ENCODE data around the gene CNNM1.

Gene CNNM1

GRCh38 chr10:99406149-99406548 lies 77.0 kb downstream of the CNNM1 start:
- no peak for DNase-seq (ENCODE audit: low read depth)
- TF ChIP-seq, protein P1, sequence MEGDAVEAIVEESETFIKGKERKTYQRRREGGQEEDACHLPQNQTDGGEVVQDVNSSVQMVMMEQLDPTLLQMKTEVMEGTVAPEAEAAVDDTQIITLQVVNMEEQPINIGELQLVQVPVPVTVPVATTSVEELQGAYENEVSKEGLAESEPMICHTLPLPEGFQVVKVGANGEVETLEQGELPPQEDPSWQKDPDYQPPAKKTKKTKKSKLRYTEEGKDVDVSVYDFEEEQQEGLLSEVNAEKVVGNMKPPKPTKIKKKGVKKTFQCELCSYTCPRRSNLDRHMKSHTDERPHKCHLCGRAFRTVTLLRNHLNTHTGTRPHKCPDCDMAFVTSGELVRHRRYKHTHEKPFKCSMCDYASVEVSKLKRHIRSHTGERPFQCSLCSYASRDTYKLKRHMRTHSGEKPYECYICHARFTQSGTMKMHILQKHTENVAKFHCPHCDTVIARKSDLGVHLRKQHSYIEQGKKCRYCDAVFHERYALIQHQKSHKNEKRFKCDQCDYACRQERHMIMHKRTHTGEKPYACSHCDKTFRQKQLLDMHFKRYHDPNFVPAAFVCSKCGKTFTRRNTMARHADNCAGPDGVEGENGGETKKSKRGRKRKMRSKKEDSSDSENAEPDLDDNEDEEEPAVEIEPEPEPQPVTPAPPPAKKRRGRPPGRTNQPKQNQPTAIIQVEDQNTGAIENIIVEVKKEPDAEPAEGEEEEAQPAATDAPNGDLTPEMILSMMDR (IDR thresholded peaks at IDR 0.05; ENCODE audit: low read length, missing control alignments) = no peak
- H3K4me3 ChIP-seq (replicated peaks; ENCODE audit: low read depth, low read length) = no peak overlapping the region

GRCh38 chr10:99410146-99410545 lies 81.0 kb downstream of the CNNM1 start:
- H3K4me3 ChIP-seq (replicated peaks; ENCODE audit: low read depth, low read length) = no peak overlapping the region
- TF ChIP-seq, protein P1 (IDR thresholded peaks at IDR 0.05; ENCODE audit: low read length, missing control alignments) = no peak
- no peak for DNase-seq (ENCODE audit: low read depth)

- H3K4me3 ChIP-seq (replicated peaks; ENCODE audit: low read depth, low read length) = no peak overlapping the region
- TF ChIP-seq, protein P1 (IDR thresholded peaks at IDR 0.05; ENCODE audit: low read length, missing control alignments) = no peak
- no peak for DNase-seq (ENCODE audit: low read depth)
Measured at GRCh38 chr10:99410876-99411275, 81.7 kb downstream of the CNNM1 start.

- TF ChIP-seq, protein P1 (IDR thresholded peaks at IDR 0.05; ENCODE audit: low read length, missing control alignments) = no peak
- DNase-seq (ENCODE audit: low read depth) = no peak
- H3K4me3 ChIP-seq (replicated peaks; ENCODE audit: low read depth, low read length) = no peak overlapping the region
Measured at GRCh38 chr10:99411546-99411945, 82.4 kb downstream of the CNNM1 start.

- no peak overlapping the region for H3K4me3 ChIP-seq (replicated peaks; ENCODE audit: low read depth, low read length)
- DNase-seq (ENCODE audit: low read depth) = no peak
- TF ChIP-seq, protein P1 (IDR thresholded peaks at IDR 0.05; ENCODE audit: low read length, missing control alignments) = no peak
Measured at GRCh38 chr10:99412099-99412498, 82.9 kb downstream of the CNNM1 start.

- no peak overlapping the region for H3K4me3 ChIP-seq (replicated peaks; ENCODE audit: low read depth, low read length)
- no peak for DNase-seq (ENCODE audit: low read depth)
- TF ChIP-seq, protein P1 (IDR thresholded peaks at IDR 0.05; ENCODE audit: low read length, missing control alignments) = no peak
Measured at GRCh38 chr10:99418910-99419624, 89.9 kb downstream of the CNNM1 start.

DNA sequence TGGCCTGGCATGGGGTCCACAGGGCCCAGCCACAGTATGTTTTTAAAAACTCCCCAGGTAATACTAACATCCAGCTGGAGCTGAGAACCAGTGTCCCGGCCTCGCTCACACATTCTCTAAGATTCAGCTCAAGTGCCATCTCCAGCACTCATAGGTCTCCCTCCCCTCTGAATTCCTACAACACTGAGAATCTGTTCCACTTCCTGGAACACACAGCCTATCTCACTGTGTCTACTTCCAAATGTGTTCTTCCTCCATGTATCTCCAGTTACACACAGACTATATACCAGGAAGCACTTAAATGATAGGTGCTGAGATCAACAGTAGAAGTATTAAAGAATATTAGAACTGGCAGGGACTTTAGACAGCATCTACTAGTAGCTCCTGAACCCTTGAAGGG lies 90.5 kb downstream of the CNNM1 start:
- no peak overlapping the region for H3K4me3 ChIP-seq (replicated peaks; ENCODE audit: low read depth, low read length)
- DNase-seq (ENCODE audit: low read depth) = no peak
- TF ChIP-seq, protein P1 (IDR thresholded peaks at IDR 0.05; ENCODE audit: low read length, missing control alignments) = no peak
